ENCODE data around the gene PIP4K2C.
"Not testable (repeated sequence)": the region's sequence is repeated elsewhere in the genome, so short reads cannot be mapped to it uniquely, and the experiment has no call there.

PIP4K2C gene

GRCh38 chr12:57623811-57624390, 32.9 kb downstream of the PIP4K2C start:
- no peak for DNase-seq

GRCh38 chr12:57624441-57625220, 33.6 kb downstream of the PIP4K2C start:
- no peak for DNase-seq

DNA sequence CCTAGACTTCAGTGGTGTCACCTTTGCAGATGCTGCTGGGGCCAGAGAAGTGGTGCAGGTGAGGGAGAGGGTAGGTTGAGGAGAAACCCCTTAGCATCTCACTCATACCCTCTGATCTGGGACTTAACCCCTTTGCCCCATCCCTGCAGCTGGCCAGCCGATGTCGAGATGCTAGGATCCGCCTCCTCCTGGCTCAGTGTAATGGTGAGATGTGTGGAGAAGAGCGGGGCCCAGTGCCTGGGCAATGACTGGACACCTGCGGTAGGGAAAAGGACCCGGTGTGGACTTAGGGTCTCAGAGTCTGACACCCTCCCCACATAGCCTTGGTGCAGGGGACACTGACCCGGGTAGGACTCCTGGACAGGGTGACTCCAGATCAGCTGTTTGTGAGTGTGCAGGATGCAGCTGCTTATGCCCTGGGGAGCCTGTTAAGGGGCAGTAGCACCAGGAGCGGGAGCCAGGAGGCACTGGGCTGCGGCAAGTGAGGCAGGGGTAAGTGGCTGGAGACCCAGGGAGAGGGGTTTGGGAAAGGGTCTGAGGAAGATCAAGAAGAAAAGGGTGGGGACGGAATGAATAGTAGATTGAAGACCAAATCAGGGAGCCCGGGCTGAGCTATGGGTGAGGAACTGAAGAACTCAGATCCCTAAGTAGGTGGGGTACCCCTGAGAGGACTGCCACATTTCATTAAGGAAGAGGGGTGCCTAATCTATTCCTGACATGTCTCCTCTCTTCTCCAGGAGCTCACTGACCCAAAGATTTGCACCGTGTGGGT, 34.5 kb downstream of the PIP4K2C start:
- DNase-seq = no peak

GRCh38 chr12:57626111-57626920, 35.3 kb downstream of the PIP4K2C start:
- no peak for DNase-seq

GRCh38 chr12:57626921-57627445, 36.0 kb downstream of the PIP4K2C start:
- DNase-seq = no peak

DNA sequence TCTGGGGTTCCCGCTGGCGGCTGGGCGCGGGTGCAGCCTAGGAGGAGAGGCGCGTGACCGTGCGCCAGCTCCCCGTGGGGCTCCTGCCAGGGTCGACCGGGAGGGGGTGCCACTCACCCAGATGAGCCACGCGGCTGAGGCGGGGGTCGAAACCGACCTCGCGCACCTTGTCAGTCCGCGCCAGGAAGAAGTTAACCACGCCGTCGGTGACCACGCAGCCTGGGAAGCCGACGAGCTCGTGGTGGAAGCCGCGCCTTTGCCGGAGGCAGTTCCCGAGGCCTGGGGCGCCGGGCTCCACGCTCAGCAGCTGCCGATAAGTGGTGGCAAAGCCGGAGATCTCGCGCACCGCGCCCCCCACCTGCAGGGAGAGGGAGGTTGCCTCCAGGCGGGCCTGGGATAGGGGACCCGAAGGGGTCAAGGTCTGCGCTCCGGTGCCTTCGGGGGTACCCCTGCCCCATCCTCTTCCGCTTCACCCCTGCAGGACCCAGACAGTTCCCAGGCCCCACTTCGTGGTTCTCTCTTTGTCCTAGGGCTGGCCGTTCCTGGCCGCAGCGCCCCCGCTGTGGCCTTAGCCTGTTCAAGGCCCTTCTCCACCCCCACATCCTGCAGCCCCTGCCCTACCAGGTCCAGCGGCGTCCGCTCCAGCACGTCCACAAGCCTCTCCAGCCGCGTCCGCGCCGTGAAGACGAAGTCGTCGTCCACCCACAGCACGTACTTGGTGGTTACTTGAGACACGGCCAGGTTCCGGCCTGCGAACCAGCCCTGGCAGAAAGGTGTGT, 36.7 kb downstream of the PIP4K2C start:
- DNase-seq = no peak

DNA sequence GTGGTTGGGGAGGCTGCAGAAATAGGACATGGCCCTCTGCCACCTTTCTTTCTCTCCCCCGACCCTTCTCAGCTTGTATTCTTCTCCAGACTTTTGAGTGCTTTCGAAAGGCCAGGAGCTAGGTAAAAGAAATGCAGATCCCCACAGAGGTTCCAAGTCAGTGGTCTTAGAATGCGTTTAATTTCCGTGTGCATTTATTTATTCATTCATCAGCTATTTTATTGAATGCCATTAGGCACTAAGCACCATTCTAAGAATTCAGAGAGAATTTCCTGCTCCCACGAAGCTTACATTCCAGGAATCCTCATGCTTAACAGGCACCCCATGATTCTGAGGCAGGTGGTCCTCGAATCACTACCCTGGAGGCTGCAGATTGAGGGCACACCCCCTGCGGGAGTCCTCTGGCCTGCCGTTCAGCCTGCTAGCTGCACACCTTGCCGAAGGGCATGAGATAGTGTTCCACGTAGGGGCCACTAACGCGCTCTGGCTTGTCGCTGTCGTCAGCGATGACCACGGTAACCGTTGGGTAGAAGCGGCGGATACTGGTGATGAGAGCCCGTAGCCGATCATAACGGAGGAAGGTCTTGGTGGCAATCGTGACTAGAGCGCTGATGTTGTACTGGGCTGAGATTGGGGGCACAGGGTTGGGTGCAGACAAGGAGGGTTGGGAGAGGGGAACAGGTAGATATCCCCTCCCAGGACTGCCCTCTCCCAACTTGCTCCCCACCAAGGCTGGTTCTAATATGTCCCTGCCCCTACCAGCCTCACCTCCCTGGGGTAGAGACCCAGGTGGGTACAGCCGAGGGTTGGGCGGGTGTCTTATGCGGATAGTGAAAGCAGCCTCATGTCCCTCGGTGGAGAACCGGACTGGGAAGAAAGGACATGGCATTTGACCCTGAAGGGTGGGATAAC, 37.5 kb downstream of the PIP4K2C start:
- no peak for DNase-seq

DNA sequence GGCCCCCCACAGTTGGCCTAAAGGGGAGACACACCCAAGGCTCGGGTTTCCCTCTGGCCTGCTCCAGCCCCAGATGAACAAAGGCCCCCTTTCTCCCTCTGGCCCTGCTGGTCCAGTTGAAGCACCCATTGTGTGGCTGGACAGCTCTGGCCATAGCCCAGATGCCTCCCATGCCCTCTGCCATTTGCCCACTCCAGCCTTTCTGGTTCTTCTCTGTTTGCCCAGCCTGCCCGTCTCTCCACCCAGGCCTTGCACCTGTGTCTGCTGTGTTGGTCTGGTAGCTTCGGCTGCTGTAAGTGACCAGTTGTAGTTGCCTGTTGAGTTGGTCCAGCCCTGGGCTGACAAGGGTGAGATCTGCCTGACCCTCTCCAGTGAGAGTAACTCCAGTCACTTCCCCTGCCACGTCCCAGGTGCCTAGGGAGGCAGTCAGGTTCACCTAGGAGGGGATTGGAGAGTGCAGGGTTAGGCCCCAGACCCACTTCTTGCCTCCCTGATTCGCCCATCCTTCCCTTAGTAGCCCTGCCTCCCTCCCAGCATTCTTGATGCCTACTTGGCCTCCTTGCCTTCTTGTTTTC, 39.0 kb downstream of the PIP4K2C start:
- DNase-seq = no peak

- DNase-seq = no peak
Measured at GRCh38 chr12:57630891-57631433, 40.0 kb downstream of the PIP4K2C start.

GRCh38 chr12:57631566-57632072, 40.6 kb downstream of the PIP4K2C start:
- DNase-seq = no peak

GRCh38 chr12:57632073-57632957, 41.3 kb downstream of the PIP4K2C start:
- no peak for DNase-seq

- peak; percentile 77 for DNase-seq
Measured at GRCh38 chr12:57632958-57633840, 42.2 kb downstream of the PIP4K2C start, which contains the start of gene B4GALNT1. B4GALNT1 (minus strand) TSS chr12:57633201; CDS start chr12:57632132, 1,069 bp downstream.

DNA sequence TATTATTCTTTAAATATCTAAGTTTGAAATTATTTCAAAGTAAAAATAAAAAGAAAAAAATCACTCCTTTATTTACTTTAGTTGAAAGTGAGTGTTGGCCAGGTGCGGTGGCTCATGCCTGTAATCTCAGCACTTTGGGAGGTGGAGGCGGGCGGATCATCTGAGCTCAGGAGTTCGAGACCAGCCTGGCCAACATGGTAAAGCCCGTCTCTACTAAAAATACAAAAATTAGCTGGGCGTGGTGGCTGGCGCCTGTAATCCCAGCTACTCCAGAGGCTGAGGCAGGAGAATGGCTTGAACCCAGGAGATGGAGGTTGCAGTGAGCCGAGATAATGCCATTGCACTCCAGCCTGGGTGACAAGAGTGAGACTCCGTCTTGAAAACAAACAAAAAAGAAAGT, 45.7 kb downstream of the PIP4K2C start:
- DNase-seq = not testable (repeated sequence)

DNA sequence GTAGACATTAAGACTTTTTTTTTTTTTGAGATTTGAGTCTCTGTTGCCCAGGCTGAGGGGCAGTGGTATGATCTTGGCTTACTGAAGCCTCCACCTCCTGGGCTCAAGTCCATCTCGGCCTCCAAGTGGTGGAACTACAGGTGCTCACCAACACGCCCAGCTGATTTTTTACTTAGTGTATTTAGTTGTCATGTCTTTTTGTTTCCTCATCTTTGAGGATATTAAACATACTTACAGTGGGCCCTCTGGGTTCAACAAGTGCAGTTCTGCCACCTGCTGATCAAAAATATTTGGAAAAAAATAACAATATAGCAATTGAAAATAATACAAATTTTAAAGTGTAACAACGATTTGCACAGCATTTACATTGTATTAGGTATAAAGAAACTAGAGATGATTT, 46.4 kb downstream of the PIP4K2C start:
- no peak for DNase-seq

DNA sequence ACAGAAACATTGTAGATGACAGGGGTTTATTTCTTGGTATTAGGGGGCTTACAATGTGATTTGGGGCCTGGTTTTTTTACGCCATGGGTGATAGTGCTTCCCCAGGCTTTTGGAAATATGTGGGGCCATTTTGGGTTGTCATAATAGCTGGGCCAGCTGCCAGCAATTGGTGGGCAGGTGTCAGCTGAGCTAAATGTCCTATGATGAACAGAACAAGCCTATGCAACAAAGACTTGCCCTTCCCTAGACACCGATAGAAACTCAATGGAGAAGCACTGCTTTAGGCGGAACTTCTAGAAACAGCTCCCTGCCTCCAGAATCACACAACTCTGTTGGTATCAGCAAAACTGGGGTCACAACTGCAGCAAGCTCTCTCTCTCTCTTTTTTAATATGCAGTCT, 47.1 kb downstream of the PIP4K2C start:
- no peak for DNase-seq

- DNase-seq = no peak
Measured at GRCh38 chr12:57640175-57641042, 49.4 kb downstream of the PIP4K2C start.

Data from NCI-H510A (cell line).